Endothelial cell of umbilical vein (primary cell): Measurements from ENCODE around the gene LPP. TPM values are rescaled to one million over a fixed set of nuclear protein-coding genes. Genes with fewer than 3 reads are reported as not detected.

Source experiments
- BruUV-seq: library from RNA; stranded (reverse); fragments of 400-500 nt; replicated peaks from 2 replicates; lab custom pipeline; 2021; lab: Mats Ljungman, UMichigan
- CTCF ChIA-PET: fragments of 300-600, 350-600 bp; sonication (Branson Sonifier 250); formaldehyde crosslinking; loops from one replicate; lab custom pipeline; 2021; ENCODE audit warnings: antibody characterized with exemption, inconsistent platforms; lab: Charles Lee
- POLR2A ChIA-PET: fragments of 300-600, 350-600 bp; sonication (Branson Sonifier 250); formaldehyde crosslinking; loops from one replicate; lab custom pipeline; 2021; ENCODE audit warnings: antibody characterized with exemption, inconsistent platforms; lab: Charles Lee
- DNase-seq: peaks from one replicate; pipeline ENCODE4 v3.0.0-alpha.2; 2011; ENCODE audit warnings: low read depth, low spot score
- FAIRE-seq: peaks from 2 replicates; lab custom pipeline; 2011; peaks lifted over from hg19 to GRCh38; lab: Jason Lieb, UNC
- H2AFZ ChIP-seq: 2 replicates; pipeline ENCODE4 v1.6.0; 2012; ENCODE audit warnings: low read depth, low read length, control low read depth, inconsistent platforms
- H3K27ac ChIP-seq: 2 replicates; pipeline ENCODE4 v1.5.1; 2011; ENCODE audit warnings: low read depth, mild to moderate bottlenecking, control low read depth, low read length, moderate library complexity; ENCODE audit not compliant: insufficient read depth
- H3K27me3 ChIP-seq, 2 experiments: 2 replicates each; pipeline versions ENCODE4 v1.6.0 to v1.6.1; 2011; ENCODE audit warnings: low read length in 2 of 2, mixed read lengths in 1 of 2; ENCODE audit not compliant: control insufficient read depth in 2 of 2, insufficient read depth in 2 of 2
- H3K36me3 ChIP-seq, 2 experiments: 2 replicates in 1 of 2; 3 replicates in 1 of 2; pipeline ENCODE4 v1.5.1; 2011; ENCODE audit warnings: low read length in 2 of 2, mild to moderate bottlenecking in 1 of 2, moderate library complexity in 1 of 2; ENCODE audit not compliant: control insufficient read depth in 2 of 2, insufficient read depth in 2 of 2; ENCODE audit errors: extremely low read depth in 1 of 2
- H3K4me1 ChIP-seq: 3 replicates; pipeline ENCODE4 v1.5.1; 2011; ENCODE audit warnings: mild to moderate bottlenecking, low read length; ENCODE audit not compliant: control insufficient read depth, insufficient read depth; ENCODE audit errors: extremely low read depth
- H3K4me2 ChIP-seq: 2 replicates; pipeline ENCODE4 v1.6.1; 2011; ENCODE audit warnings: low read length, control low read depth, mixed read lengths; ENCODE audit not compliant: insufficient read depth
- H3K4me3 ChIP-seq, 3 experiments: fragments of 200-600 bp in 1 of 3; sonication (generic), shearing (Covaris generic) in 1 of 3; replicated peaks in 1 of 3; 2 replicates each; pipeline ENCODE4 v1.5.1; 2011 to 2016; ENCODE audit warnings: control low read depth in 3 of 3, low read length in 3 of 3, mild to moderate bottlenecking in 2 of 3, inconsistent platforms in 1 of 3, low read depth in 1 of 3, moderate library complexity in 1 of 3; ENCODE audit not compliant: insufficient read depth in 1 of 3
- H3K79me2 ChIP-seq: 2 replicates; pipeline ENCODE4 v1.6.0; 2012; ENCODE audit warnings: low read length, inconsistent platforms; ENCODE audit not compliant: control insufficient read depth, insufficient read depth
- H3K9ac ChIP-seq: replicated peaks from 2 replicates; pipeline ENCODE3; 2011; ENCODE audit warnings: low read length, control low read depth; ENCODE audit not compliant: insufficient read depth; ENCODE audit errors: extremely low read depth
- H3K9me1 ChIP-seq: replicated peaks from 3 replicates; pipeline ENCODE4 v1.6.0; 2011; ENCODE audit warnings: mild to moderate bottlenecking, low read length; ENCODE audit not compliant: control insufficient read depth, insufficient read depth; ENCODE audit errors: extremely low read depth
- H3K9me3 ChIP-seq: replicated peaks from 2 replicates; pipeline ENCODE4 v1.5.1; 2012; ENCODE audit warnings: low read length, inconsistent platforms; ENCODE audit not compliant: control insufficient read depth, insufficient read depth
- H4K20me1 ChIP-seq: replicated peaks from 2 replicates; pipeline ENCODE3; 2011; ENCODE audit warnings: mild to moderate bottlenecking, low read length; ENCODE audit not compliant: control insufficient read depth, insufficient read depth; ENCODE audit errors: extremely low read depth
- EZH2 ChIP-seq: IDR thresholded peaks from 2 replicates; pipeline ENCODE4 v1.6.1; 2012; ENCODE audit warnings: borderline replicate concordance, low read depth, mild to moderate bottlenecking, moderate library complexity, low read length, inconsistent platforms; ENCODE audit not compliant: severe bottlenecking
- POLR2A ChIP-seq: IDR thresholded peaks from 2 replicates; pipeline ENCODE4 v1.6.1; 2012; ENCODE audit warnings: low read depth, mild to moderate bottlenecking, control low read depth, low read length
- POLR2AphosphoS5 ChIP-seq: IDR thresholded peaks from 2 replicates; pipeline ENCODE4 v1.6.1; 2012; ENCODE audit warnings: low read depth, mild to moderate bottlenecking, control low read depth, low read length, moderate library complexity; ENCODE audit not compliant: insufficient read depth
- dilution Hi-C: fragments of 300-500 bp; cut with MboI; formaldehyde crosslinking; loops from one replicate; pipeline ENCODE4 v1.15.0; 2019; ENCODE audit warnings: low sequenced_read_pairs; ENCODE audit not compliant: extremely low pct_ligation_motif_present
- intact Hi-C: fragments of 100-400 bp; cut with micrococcal nuclease; formaldehyde crosslinking; loops from one replicate; pipeline ENCODE4 v1.10.0; 2022
- polyA plus RNA-seq, 4 experiments: library from polyadenylated mRNA; depleted of rRNA in 3 of 4; stranded (reverse) in 3 of 4; unstranded in 1 of 4; fragments of >200 nt; gene quantifications; 2 replicates each; pipeline versions ENCODE4 v1.2.1 to v1.2.3, GENCODE V29; 2011 to 2012; ENCODE audit warnings: missing spikeins in 1 of 4
- total RNA-seq: library from RNA; stranded (reverse); gene quantifications from 2 replicates; pipeline ENCODE4 v1.2.3, GENCODE V29; 2021
- TF ChIP-seq, protein P1 (sequence below), 2 donors: IDR thresholded peaks; 1 replicate in 1 of 2; 2 replicates in 1 of 2; pipeline ENCODE4 v1.5.1; 2011; ENCODE audit warnings: low read length in 2 of 2, mild to moderate bottlenecking in 2 of 2, moderate library complexity in 2 of 2, control low read depth in 1 of 2, inconsistent platforms in 1 of 2, low read depth in 1 of 2; ENCODE audit not compliant: insufficient read depth in 1 of 2; ENCODE audit errors: extremely low read depth in 1 of 2

The LPP gene
- total and polyA plus RNA-seq, 2 donors (not counting 3 experiments of a cell fraction or from before 2014, with no cell fraction given), result 16.9 to 153 TPM

DNA sequence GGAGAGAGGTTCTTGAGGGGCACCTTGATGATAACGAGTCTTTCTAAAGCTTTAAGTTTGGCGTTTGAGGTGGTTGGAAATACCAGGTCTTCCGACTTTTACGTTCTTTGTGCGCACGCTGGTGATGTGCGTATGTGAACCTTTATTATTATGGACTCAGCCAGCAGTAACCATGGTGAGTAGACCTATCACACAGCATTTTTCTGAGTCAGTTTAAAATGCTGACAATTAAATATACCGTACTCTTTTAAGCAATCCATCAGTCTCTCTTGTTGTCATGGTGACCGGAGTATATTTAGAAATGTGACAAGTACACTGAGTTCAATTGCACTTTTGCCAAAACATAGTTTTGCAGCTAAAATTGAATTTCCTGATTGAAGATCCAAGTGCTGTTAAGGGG, 172.2 kb downstream of the LPP start:
- DNase-seq, result no peak
- no peak overlapping the region for H2AFZ ChIP-seq
- no peak overlapping the region for H3K27ac ChIP-seq

DNA sequence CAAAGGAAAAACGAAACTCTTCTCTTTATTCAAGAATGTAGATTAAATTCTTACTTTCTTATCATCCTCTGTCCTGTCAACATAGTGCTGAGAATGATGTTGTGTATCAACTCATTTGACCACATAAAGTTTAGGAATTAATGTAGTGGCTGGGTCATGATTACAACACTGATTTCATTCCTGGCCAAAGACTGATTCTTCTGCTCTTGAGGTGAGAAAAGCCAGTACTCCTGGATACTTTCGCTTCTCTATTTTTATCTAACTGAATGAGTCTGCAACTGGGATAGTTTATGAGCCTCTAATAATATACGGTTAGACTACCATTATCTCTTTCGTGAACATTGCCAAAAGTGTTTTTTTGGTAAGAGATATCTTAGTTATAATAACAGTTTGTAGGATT, 173.0 kb downstream of the LPP start:
- no TSS peak for BruUV-seq
- H3K27ac ChIP-seq, result no peak overlapping the region
- no peak overlapping the region for H3K4me3 ChIP-seq
- POLR2A ChIA-PET, result no interaction called here
- no peaks in the 10 kb centered on the region for H3K9me1 ChIP-seq
- H2AFZ ChIP-seq, result no peak overlapping the region
- CTCF ChIA-PET, result no interaction called here
- H4K20me1 ChIP-seq, result no peaks in the 10 kb centered on the region
- TF ChIP-seq POLR2AphosphoS5, result no peak
- TF ChIP-seq, protein P1, sequence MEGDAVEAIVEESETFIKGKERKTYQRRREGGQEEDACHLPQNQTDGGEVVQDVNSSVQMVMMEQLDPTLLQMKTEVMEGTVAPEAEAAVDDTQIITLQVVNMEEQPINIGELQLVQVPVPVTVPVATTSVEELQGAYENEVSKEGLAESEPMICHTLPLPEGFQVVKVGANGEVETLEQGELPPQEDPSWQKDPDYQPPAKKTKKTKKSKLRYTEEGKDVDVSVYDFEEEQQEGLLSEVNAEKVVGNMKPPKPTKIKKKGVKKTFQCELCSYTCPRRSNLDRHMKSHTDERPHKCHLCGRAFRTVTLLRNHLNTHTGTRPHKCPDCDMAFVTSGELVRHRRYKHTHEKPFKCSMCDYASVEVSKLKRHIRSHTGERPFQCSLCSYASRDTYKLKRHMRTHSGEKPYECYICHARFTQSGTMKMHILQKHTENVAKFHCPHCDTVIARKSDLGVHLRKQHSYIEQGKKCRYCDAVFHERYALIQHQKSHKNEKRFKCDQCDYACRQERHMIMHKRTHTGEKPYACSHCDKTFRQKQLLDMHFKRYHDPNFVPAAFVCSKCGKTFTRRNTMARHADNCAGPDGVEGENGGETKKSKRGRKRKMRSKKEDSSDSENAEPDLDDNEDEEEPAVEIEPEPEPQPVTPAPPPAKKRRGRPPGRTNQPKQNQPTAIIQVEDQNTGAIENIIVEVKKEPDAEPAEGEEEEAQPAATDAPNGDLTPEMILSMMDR (IDR thresholded peaks at IDR 0.05; ENCODE audit: extremely low read depth in 1 of 2, insufficient read depth in 1 of 2, low read depth in 1 of 2, low read length in 2 of 2), result no peak
- TF ChIP-seq POLR2A, result no peak
- intact Hi-C loops (no loop called here), dilution Hi-C loops (no loop called here)
- H3K9me3 ChIP-seq, result no peaks in the 10 kb centered on the region
- FAIRE-seq, result no peak
- H3K36me3 ChIP-seq, result no peaks in the 10 kb centered on the region
- H3K79me2 ChIP-seq, result peaks cover 2% of the 10 kb centered on the region
- no peak overlapping the region for H3K9ac ChIP-seq
- H3K27me3 ChIP-seq, result no peaks in the 10 kb centered on the region
- H3K4me2 ChIP-seq, result no peak overlapping the region
- no peaks in the 10 kb centered on the region for H3K4me1 ChIP-seq
- no peak for DNase-seq

More for the DNA sequence above, 172.2 kb downstream of the LPP start:
- TF ChIP-seq EZH2, result no peak
- TF ChIP-seq POLR2A, result no peak
- H3K36me3 ChIP-seq, result no peaks in the 10 kb centered on the region
- H3K9ac ChIP-seq, result no peak overlapping the region
- H3K27me3 ChIP-seq, result no peaks in the 10 kb centered on the region
- H3K79me2 ChIP-seq, result peaks cover 2% of the 10 kb centered on the region
- BruUV-seq, result no TSS peak
- no peaks in the 10 kb centered on the region for H3K9me1 ChIP-seq
- POLR2A ChIA-PET, result no interaction called here
- intact Hi-C loops (no loop called here), dilution Hi-C loops (no loop called here)
- no peak overlapping the region for H3K4me2 ChIP-seq
- CTCF ChIA-PET, result no interaction called here
- H3K4me3 ChIP-seq, result no peak overlapping the region
- no peaks in the 10 kb centered on the region for H3K9me3 ChIP-seq
- no peaks in the 10 kb centered on the region for H3K4me1 ChIP-seq
- no peaks in the 10 kb centered on the region for H4K20me1 ChIP-seq
- FAIRE-seq, result no peak
